Measurements from ENCODE around the gene CD99L2.
A peak's percentile ranks its signal among the peaks of the same experiment; 100 is the strongest.

CD99L2 gene

GRCh38 chrX:150763303-150763797 lies 135.1 kb downstream of the CD99L2 start:
- H3K4me3 ChIP-seq (ENCODE audit: control insufficient read depth, low read depth, low read length) = no peak overlapping the region
- TF ChIP-seq CTCF (conservative IDR thresholded peaks at IDR 0.05; ENCODE audit: control insufficient read depth, insufficient read depth, low read depth, low read length) = no peak
- no peak for DNase-seq (ENCODE audit: low read depth)

GRCh38 chrX:150762258-150763165 lies 136.0 kb downstream of the CD99L2 start:
- no peak for TF ChIP-seq CTCF (conservative IDR thresholded peaks at IDR 0.05; ENCODE audit: control insufficient read depth, insufficient read depth, low read depth, low read length)
- no peak overlapping the region for H3K4me3 ChIP-seq (ENCODE audit: control insufficient read depth, low read depth, low read length)
- DNase-seq (ENCODE audit: low read depth) = peak; percentile 17

- no peak for DNase-seq (ENCODE audit: low read depth)
- no peak for TF ChIP-seq CTCF (conservative IDR thresholded peaks at IDR 0.05; ENCODE audit: control insufficient read depth, insufficient read depth, low read depth, low read length)
- H3K4me3 ChIP-seq (ENCODE audit: control insufficient read depth, low read depth, low read length) = no peak overlapping the region
These were observed 136.7 kb downstream of the CD99L2 start for GRCh38 chrX:150761819-150762216.

- no peak for DNase-seq (ENCODE audit: low read depth)
- no peak for TF ChIP-seq CTCF (conservative IDR thresholded peaks at IDR 0.05; ENCODE audit: control insufficient read depth, insufficient read depth, low read depth, low read length)
- no peak overlapping the region for H3K4me3 ChIP-seq (ENCODE audit: control insufficient read depth, low read depth, low read length)
These were observed 137.2 kb downstream of the CD99L2 start for GRCh38 chrX:150761176-150761818.

GRCh38 chrX:150759568-150760416 lies 138.7 kb downstream of the CD99L2 start:
- DNase-seq (ENCODE audit: low read depth) = no peak
- no peak overlapping the region for H3K4me3 ChIP-seq (ENCODE audit: control insufficient read depth, low read depth, low read length)
- TF ChIP-seq CTCF (conservative IDR thresholded peaks at IDR 0.05; ENCODE audit: control insufficient read depth, insufficient read depth, low read depth, low read length) = no peak

GRCh38 chrX:150757371-150757770 lies 141.1 kb downstream of the CD99L2 start:
- H3K4me3 ChIP-seq (ENCODE audit: control insufficient read depth, low read depth, low read length) = no peak overlapping the region
- DNase-seq (ENCODE audit: low read depth) = no peak
- TF ChIP-seq CTCF (conservative IDR thresholded peaks at IDR 0.05; ENCODE audit: control insufficient read depth, insufficient read depth, low read depth, low read length) = no peak
